ENCODE data around the gene HTT. TPM values are rescaled to one million over a fixed set of nuclear protein-coding genes. Genes with fewer than 3 reads are reported as not detected.

The HTT gene
- total and polyA plus RNA-seq, 2 of the 13 experiments (the other 11 are each of a cell fraction or from before 2014, with no cell fraction given): 17.5 to 19.5 TPM

- TF ChIP-seq TEAD2 (CRISPR knock-in tag; IDR thresholded peaks at IDR 0.05): no peak
Observed at GRCh38 chr4:3210467-3210866, 136.0 kb downstream of the HTT start (continued).

GRCh38 chr4:3211866-3212265 is 137.4 kb downstream of the HTT start:
- WGBS (ENCODE audit: low lambda C conversion rate): over 99% methylated on average over 8 of the region's 8 CpGs
- no TSS peak for BruUV-seq (replicated peaks)
- CTCF ChIA-PET (ENCODE audit: low intra/inter-chr PET ratio, low total read pairs): no interaction called here

More at GRCh38 chr4:3211866-3212265, 137.4 kb downstream of the HTT start:
- intact Hi-C loops (cut with micrococcal nuclease; ENCODE audit: unreplicated experiment) (no loop called here), in situ Hi-C loops (cut with HindIII; ENCODE audit: extremely low pct_ligation_motif_present, low pct_unique_long_range_greater_than_20kb) (no loop called here)
- TF ChIP-seq PRMT3 (CRISPR knock-in tag; IDR thresholded peaks at IDR 0.05; ENCODE audit: borderline replicate concordance, low read depth) (no peak), NRL (CRISPR knock-in tag; IDR thresholded peaks at IDR 0.05; ENCODE audit: borderline replicate concordance) (no peak), REXO4 (CRISPR knock-in tag; IDR thresholded peaks at IDR 0.05; ENCODE audit: borderline replicate concordance) (no peak), JARID2 (CRISPR knock-in tag; IDR thresholded peaks at IDR 0.05; ENCODE audit: insufficient replicate concordance) (no peak), ZBTB38 (CRISPR knock-in tag; IDR thresholded peaks at IDR 0.05) (no peak), ZNF329 (CRISPR knock-in tag; IDR thresholded peaks at IDR 0.05; ENCODE audit: low read depth) (no peak), CC2D1A (CRISPR knock-in tag; IDR thresholded peaks at IDR 0.05) (no peak), SMARCC2 (IDR thresholded peaks at IDR 0.05) (no peak), ZNF619 (CRISPR knock-in tag; IDR thresholded peaks at IDR 0.05) (no peak), ZNF530 (CRISPR knock-in tag; IDR thresholded peaks at IDR 0.05; ENCODE audit: low read depth) (no peak), ZFP82 (CRISPR knock-in tag; IDR thresholded peaks at IDR 0.05; ENCODE audit: borderline replicate concordance) (no peak), ZFYVE20 (CRISPR knock-in tag; IDR thresholded peaks at IDR 0.05; ENCODE audit: borderline replicate concordance, low read depth) (no peak)
- TF ChIP-seq, protein P1, sequence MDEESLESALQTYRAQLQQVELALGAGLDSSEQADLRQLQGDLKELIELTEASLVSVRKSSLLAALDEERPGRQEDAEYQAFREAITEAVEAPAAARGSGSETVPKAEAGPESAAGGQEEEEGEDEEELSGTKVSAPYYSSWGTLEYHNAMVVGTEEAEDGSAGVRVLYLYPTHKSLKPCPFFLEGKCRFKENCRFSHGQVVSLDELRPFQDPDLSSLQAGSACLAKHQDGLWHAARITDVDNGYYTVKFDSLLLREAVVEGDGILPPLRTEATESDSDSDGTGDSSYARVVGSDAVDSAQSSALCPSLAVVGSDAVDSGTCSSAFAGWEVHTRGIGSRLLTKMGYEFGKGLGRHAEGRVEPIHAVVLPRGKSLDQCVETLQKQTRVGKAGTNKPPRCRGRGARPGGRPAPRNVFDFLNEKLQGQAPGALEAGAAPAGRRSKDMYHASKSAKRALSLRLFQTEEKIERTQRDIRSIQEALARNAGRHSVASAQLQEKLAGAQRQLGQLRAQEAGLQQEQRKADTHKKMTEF (CRISPR knock-in tag; IDR thresholded peaks at IDR 0.05): no peak
- POLR2A ChIA-PET: no interaction called here
- no peak for ATAC-seq
- Histone ChIP-seq H3K9ac (ENCODE audit: insufficient read depth, low read depth, low read length) (no peak overlapping the region), H3K4me2 (ENCODE audit: low read depth, low read length) (no peak overlapping the region), H4K20me1 (ENCODE audit: insufficient read depth, low read length) (no peaks in the 10 kb centered on the region), H3K9me3 (ENCODE audit: low read length) (no peaks in the 10 kb centered on the region), H3K79me2 (ENCODE audit: insufficient read depth, low read length) (no peaks in the 10 kb centered on the region), H3K36me3 (replicated peaks in 1 of 2; ENCODE audit: control insufficient read depth in 1 of 2, insufficient read depth in 2 of 2, low read length in 2 of 2) (peaks cover 31 to 68% of the 10 kb centered on the region in 2 experiments), H2AFZ (ENCODE audit: low read length) (no peak overlapping the region), H3K4me3 (replicated peaks in 1 of 3; ENCODE audit: insufficient read depth in 1 of 3, low read depth in 2 of 3, low read length in 3 of 3) (no peak overlapping the region), H3K27ac (ENCODE audit: extremely low read length, insufficient read depth, low read length) (no peak overlapping the region), H3K27me3 (ENCODE audit: control insufficient read depth in 1 of 2, insufficient read depth in 2 of 2, low read length in 2 of 2) (no peaks in the 10 kb centered on the region), H3K4me1 (ENCODE audit: insufficient read depth, low read length) (peaks cover 45% of the 10 kb centered on the region)
- no peak for DNase-seq (ENCODE audit: low spot score)
- no peak for FAIRE-seq

Measured in HepG2 (cell line).